Measurements from ENCODE around the gene HOXA10.

Gene HOXA10

DNA sequence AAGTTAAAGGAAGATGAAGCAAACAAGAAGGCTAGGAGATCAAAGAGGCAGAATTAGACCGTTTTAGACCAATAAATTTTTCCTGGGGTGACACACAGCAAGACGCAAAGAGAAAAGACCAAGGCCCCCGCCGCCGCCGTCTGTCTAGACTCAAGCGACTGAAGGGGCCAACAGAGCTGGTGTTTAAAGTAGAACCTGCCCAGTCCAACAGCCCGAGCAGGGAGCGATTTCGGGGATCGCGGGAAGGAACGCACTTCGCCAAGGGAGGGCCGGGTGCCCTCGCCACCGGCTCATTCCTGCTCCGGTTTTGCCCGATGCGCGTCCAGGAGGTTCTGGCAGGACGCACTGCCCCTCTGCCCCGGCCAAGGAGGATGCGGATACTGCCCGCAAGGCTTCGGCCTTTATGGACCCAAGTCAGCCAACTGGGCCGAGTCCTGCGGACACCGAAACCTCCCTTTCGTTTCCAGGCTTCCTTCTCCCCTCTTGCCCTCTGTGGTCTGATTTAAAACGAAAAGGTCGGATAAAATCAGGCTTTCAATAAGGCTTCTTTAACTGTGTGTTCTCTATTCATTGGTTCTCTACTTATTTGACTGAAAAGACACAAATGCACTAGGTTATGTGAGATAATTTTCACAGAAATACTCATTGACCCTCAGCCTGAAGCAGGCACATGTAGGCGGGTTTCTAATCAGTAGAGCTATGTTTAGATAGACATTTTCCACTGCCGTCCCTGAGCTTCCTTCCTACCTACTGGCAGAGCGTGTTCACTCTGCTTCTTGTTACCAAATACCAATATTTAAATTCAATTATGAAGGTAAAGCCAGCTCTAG, 15.5 kb downstream of the HOXA10 start:
- no peak for ATAC-seq
- TF ChIP-seq ISL1 (CRISPR knock-in tag; IDR thresholded peaks at IDR 0.05) (no peak), ESRRG (CRISPR knock-in tag; IDR thresholded peaks at IDR 0.05) (no peak), TCF4 (CRISPR knock-in tag; IDR thresholded peaks at IDR 0.05; ENCODE audit: borderline replicate concordance) (no peak), TOX (CRISPR knock-in tag; IDR thresholded peaks at IDR 0.05; ENCODE audit: borderline replicate concordance) (no peak), RARB (CRISPR knock-in tag; IDR thresholded peaks at IDR 0.05) (no peak), ARNTL (CRISPR knock-in tag; IDR thresholded peaks at IDR 0.05; ENCODE audit: borderline replicate concordance, low read depth) (no peak), ZNF565 (CRISPR knock-in tag; conservative IDR thresholded peaks at IDR 0.05; ENCODE audit: low read depth) (no peak), ZFP30 (CRISPR knock-in tag; IDR thresholded peaks at IDR 0.05) (no peak), ZFP3 (CRISPR knock-in tag; IDR thresholded peaks at IDR 0.05) (no peak), CSDC2 (CRISPR knock-in tag; IDR thresholded peaks at IDR 0.05) (no peak), GLIS3 (CRISPR knock-in tag; IDR thresholded peaks at IDR 0.05) (no peak), POU6F1 (CRISPR knock-in tag; IDR thresholded peaks at IDR 0.05; ENCODE audit: borderline replicate concordance, low read depth) (no peak)

- TF ChIP-seq, protein P1, sequence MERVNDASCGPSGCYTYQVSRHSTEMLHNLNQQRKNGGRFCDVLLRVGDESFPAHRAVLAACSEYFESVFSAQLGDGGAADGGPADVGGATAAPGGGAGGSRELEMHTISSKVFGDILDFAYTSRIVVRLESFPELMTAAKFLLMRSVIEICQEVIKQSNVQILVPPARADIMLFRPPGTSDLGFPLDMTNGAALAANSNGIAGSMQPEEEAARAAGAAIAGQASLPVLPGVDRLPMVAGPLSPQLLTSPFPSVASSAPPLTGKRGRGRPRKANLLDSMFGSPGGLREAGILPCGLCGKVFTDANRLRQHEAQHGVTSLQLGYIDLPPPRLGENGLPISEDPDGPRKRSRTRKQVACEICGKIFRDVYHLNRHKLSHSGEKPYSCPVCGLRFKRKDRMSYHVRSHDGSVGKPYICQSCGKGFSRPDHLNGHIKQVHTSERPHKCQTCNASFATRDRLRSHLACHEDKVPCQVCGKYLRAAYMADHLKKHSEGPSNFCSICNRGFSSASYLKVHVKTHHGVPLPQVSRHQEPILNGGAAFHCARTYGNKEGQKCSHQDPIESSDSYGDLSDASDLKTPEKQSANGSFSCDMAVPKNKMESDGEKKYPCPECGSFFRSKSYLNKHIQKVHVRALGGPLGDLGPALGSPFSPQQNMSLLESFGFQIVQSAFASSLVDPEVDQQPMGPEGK (CRISPR knock-in tag; IDR thresholded peaks at IDR 0.05; ENCODE audit: borderline replicate concordance): no peak
- TF ChIP-seq RARB (CRISPR knock-in tag; IDR thresholded peaks at IDR 0.05): no peak
- TF ChIP-seq TOX (CRISPR knock-in tag; IDR thresholded peaks at IDR 0.05; ENCODE audit: borderline replicate concordance): no peak
- TF ChIP-seq PPARA (CRISPR knock-in tag; IDR thresholded peaks at IDR 0.05; ENCODE audit: borderline replicate concordance): no peak
- ATAC-seq: no peak
Measured at GRCh38 chr7:27157702-27158431, 16.3 kb downstream of the HOXA10 start.

DNA sequence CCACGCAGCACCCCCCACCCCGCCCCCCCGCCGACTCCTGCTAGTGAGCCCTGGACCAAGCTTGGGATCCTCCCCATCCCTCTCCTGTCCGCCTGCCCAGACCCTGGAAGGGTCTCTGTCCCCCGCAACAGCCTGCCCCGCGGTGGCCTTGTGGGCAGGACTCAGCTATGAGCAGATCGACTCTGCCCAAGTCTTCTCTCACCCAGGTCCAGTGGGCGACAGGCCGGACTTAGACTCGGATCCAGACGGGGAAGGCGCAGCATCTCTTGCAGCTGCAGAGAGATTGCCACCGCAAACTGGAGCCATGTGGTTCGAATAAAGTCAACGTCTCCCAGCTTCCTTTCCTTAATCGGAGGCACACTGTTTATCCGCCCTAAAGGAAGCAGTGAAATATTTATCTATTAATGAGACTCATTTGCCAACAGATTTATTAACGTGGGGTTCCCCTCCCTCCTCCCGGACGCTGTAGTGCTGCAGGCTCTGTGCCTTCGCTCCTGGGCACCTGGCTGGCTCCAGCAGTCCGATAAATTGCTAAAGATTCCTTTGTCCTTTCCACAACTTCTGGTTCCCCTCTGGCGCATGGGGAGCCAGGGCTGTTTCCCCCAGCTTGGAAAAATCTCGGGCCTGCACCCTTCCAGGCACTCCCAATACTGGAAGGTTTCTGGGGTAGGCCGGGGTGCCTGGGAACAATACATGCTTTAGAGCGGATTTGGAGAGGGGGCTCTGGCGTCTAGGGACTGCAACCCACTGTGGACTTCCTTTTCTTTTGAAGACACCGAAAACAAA, 17.0 kb downstream of the HOXA10 start:
- TF ChIP-seq OSR1 (CRISPR knock-in tag; IDR thresholded peaks at IDR 0.05) (no peak), RARB (CRISPR knock-in tag; IDR thresholded peaks at IDR 0.05) (no peak), GLIS3 (CRISPR knock-in tag; IDR thresholded peaks at IDR 0.05) (no peak), ZC3H10 (CRISPR knock-in tag; IDR thresholded peaks at IDR 0.05) (no peak), POU6F1 (CRISPR knock-in tag; IDR thresholded peaks at IDR 0.05; ENCODE audit: borderline replicate concordance, low read depth) (no peak), ZFP3 (CRISPR knock-in tag; IDR thresholded peaks at IDR 0.05) (no peak), BACH2 (CRISPR knock-in tag; IDR thresholded peaks at IDR 0.05; ENCODE audit: borderline replicate concordance) (no peak), ZNF8 (CRISPR knock-in tag; IDR thresholded peaks at IDR 0.05) (no peak), TOX (CRISPR knock-in tag; IDR thresholded peaks at IDR 0.05; ENCODE audit: borderline replicate concordance) (no peak)
- TF ChIP-seq, protein P2, sequence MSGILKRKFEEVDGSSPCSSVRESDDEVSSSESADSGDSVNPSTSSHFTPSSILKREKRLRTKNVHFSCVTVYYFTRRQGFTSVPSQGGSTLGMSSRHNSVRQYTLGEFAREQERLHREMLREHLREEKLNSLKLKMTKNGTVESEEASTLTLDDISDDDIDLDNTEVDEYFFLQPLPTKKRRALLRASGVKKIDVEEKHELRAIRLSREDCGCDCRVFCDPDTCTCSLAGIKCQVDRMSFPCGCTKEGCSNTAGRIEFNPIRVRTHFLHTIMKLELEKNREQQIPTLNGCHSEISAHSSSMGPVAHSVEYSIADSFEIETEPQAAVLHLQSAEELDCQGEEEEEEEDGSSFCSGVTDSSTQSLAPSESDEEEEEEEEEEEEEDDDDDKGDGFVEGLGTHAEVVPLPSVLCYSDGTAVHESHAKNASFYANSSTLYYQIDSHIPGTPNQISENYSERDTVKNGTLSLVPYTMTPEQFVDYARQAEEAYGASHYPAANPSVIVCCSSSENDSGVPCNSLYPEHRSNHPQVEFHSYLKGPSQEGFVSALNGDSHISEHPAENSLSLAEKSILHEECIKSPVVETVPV (CRISPR knock-in tag; IDR thresholded peaks at IDR 0.05): no peak
- TF ChIP-seq, protein P3, sequence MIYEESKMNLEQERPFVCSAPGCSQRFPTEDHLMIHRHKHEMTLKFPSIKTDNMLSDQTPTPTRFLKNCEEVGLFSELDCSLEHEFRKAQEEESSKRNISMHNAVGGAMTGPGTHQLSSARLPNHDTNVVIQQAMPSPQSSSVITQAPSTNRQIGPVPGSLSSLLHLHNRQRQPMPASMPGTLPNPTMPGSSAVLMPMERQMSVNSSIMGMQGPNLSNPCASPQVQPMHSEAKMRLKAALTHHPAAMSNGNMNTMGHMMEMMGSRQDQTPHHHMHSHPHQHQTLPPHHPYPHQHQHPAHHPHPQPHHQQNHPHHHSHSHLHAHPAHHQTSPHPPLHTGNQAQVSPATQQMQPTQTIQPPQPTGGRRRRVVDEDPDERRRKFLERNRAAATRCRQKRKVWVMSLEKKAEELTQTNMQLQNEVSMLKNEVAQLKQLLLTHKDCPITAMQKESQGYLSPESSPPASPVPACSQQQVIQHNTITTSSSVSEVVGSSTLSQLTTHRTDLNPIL (CRISPR knock-in tag; IDR thresholded peaks at IDR 0.05; ENCODE audit: low read depth): no peak
- no peak for ATAC-seq
